ENCODE data around the gene PITX2.

The PITX2 gene

GRCh38 chr4:110636171-110636679 lies 13.3 kb upstream of the PITX2 start:
- no peak for DNase-seq (ENCODE audit: low read depth)

- no peak for DNase-seq (ENCODE audit: low read depth)
Measured at GRCh38 chr4:110635163-110635865, 12.4 kb upstream of the PITX2 start.

- DNase-seq (ENCODE audit: low read depth) = no peak
Measured at GRCh38 chr4:110634350-110635162, 11.7 kb upstream of the PITX2 start.

- no peak for DNase-seq (ENCODE audit: low read depth)
Measured at GRCh38 chr4:110633358-110634341, 10.8 kb upstream of the PITX2 start.

- no peak for DNase-seq (ENCODE audit: low read depth)
Measured at GRCh38 chr4:110632506-110633357, 9.9 kb upstream of the PITX2 start.

- DNase-seq (ENCODE audit: low read depth) = peak; percentile 89
Measured at GRCh38 chr4:110631584-110632505, 9.0 kb upstream of the PITX2 start.

GRCh38 chr4:110630688-110631402 lies 8.0 kb upstream of the PITX2 start:
- DNase-seq (ENCODE audit: low read depth) = peak; percentile 47

- no peak for DNase-seq (ENCODE audit: low read depth)
Measured at GRCh38 chr4:110629780-110630687, 7.2 kb upstream of the PITX2 start.

- no peak for DNase-seq (ENCODE audit: low read depth)
Measured at GRCh38 chr4:110629214-110629754, 6.4 kb upstream of the PITX2 start.

- no peak for DNase-seq (ENCODE audit: low read depth)
Measured at GRCh38 chr4:110628663-110629213, 5.9 kb upstream of the PITX2 start.

- DNase-seq (ENCODE audit: low read depth) = no peak
Measured at GRCh38 chr4:110627977-110628662, 5.2 kb upstream of the PITX2 start.

- no peak for DNase-seq (ENCODE audit: low read depth)
Measured at GRCh38 chr4:110626532-110627153, 3.8 kb upstream of the PITX2 start.

GRCh38 chr4:110625576-110626257 lies 2.8 kb upstream of the PITX2 start:
- no peak for DNase-seq (ENCODE audit: low read depth)

- no peak for DNase-seq (ENCODE audit: low read depth)
Measured at GRCh38 chr4:110624904-110625494, 2.1 kb upstream of the PITX2 start.

GRCh38 chr4:110624398-110624780 lies 1.5 kb upstream of the PITX2 start:
- no peak for DNase-seq (ENCODE audit: low read depth)
